C4-2B (cell line): ENCODE data around the gene TGM2.

Experiments
- H3K27ac ChIP-seq: fragments of 450-650 bp; 2 replicates; pipeline ENCODE4 v1.5.1; 2017
- CTCF ChIP-seq: fragments of 450-650 bp; conservative IDR thresholded peaks from 2 replicates; pipeline ENCODE4 v1.5.1; 2017; ENCODE audit warnings: mild to moderate bottlenecking
- ZFX ChIP-seq: fragments of 450-650 bp; IDR thresholded peaks from 2 replicates; pipeline ENCODE4 v1.6.1; 2017

TGM2 gene

DNA sequence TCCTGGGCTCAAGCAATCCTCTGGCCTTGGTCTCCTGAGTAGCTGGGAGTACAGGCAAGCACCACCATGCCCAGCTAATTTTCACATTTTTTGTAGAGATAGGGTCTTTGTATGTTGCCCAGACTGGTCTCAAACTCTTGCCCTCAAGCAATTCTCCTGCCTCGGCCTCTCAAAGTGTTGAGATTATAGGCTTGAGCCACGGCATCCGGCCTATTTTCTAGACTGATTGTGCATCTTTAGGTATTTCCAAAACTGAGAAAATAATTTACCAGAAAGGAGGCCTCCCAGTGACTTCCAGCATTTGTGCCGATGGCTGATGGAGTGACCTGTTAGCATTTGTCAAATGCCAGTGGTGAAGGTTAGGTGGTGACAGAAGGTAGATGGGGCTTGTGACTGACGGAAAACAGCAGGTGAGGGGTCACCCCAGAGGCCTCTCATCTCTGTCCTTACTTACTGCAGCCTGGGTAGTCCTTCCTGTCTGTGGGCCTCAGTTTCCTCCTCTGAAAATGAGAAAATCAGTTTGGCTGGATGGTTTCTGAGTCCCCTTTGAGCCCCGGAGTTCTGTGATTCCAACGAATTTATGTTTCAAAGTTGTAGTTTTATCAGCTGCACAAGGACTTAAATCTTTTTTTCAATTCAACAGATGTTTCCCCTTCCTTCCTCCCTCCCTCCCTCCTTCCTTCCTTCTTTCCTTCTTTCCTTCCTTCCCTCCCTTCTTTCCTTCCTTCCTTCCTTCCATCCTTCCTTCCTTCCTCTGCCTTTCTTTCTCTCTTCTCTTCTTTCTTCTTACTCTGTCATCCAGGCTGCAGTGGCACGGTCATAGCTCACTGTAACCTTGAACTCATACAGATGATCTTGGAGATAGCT, 53.5 kb downstream of the TGM2 start:
- peak overlapping the region; percentile 89 for H3K27ac ChIP-seq
- TF ChIP-seq ZFX (no peak), CTCF (no peak)

DNA sequence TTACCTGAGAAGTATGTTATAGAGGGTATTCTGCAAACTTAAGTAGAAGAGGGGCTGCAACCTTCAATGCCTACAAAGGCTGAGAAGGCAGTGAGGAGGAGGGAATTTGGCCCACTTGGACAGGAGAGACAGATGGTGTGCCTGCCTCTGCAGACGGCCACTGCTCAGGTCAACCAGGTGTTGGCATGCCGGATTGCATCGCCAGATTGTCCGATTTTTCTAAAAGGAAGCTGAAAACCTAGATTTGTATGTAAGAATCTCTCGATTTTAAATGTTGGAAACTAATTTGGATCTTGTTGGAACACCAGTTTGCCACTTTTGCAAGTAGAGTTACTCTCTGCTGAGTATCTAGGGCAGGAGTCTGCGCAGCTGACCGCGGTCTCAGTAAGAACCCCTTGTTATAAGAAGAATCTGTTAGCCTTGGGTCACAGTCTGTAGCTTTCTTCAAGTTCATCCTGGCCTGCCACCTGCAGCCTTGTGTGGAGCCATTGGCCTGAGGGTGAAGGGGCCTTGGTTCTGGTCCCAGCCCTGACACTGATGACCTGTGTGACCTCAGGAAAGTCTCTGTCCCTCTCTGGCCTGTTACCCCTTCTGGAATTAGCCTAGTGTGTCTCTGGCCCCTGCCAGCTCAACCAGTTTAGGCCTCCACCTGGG, 54.4 kb downstream of the TGM2 start:
- TF ChIP-seq ZFX = 0 out of 2 replicates have a peak, but pooled peaks have one; percentile 7
- no peak for TF ChIP-seq CTCF
- peak overlapping the region; percentile 89 for H3K27ac ChIP-seq

DNA sequence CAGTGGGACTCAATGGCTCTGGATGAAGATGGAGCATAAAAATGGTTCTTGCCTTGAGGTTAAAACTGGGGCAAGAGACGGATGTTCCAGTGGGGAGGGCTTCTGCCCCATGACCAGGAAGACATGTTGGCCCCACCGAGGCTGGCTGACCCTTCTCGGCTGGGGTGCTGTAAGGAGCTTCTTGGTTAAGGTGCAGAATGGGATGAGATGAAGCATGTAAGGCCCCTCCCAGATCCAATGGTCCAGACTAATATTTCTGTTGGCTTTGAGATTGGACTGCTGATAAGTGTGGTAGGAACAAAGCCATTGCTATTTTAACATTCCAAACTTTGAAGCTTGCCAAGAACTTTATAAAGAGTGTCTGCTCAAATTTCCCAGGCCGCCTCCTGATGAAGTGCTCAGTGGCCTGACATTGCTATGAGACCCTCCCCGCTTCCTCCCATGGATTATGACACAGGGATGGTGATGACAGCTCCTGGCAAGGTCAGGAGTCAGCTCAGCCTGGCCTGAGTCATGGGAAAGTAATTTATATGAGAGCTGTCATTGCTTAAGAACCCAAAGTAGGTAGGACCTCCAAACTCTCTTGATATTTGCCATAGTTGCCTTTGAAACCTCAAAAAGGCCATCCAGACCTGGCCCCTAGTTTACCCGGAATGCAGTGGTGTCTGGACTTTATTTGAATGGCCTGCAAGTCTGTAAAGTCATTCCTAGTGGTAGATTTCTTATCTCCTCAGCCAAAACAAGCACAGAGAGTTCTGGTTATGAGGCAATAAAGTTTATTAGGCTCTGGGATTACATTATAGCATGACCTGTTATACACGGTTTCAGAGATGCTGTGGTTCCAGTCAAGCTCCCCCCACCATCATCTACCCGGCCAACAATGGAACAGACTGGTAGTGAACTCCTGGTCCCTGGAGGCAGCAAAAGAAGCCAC, 55.2 kb downstream of the TGM2 start:
- peak overlapping the region; percentile 89 for H3K27ac ChIP-seq
- TF ChIP-seq ZFX (no peak), CTCF (no peak)

DNA sequence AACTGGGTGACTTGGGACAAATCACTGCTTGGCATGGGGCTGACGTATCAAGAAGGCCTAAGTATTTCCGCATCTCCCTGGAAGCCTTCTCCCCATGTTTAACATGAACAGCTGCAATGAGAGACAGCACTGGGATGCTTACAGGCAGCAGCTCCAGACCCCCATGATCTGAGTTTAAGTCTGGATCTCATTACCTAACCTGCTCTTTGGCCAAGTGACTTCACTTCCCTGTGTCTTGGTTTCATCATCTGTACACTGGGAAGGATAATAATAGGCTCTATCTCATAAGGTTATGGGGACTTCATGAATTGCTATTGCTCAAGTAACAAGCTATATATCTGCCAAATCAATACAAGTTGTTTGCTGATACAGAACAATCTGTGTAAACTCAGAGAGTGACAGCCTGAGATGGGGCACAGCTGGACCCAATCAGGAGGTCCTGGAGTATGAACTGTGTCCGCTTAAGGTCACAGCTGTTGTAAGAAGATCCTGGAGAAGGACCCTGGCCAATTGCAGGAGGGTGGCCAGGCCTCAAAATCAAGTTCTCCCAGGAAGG, 56.0 kb downstream of the TGM2 start:
- peak overlapping the region; percentile 89 for H3K27ac ChIP-seq
- TF ChIP-seq ZFX (0 out of 2 replicates have a peak, but pooled peaks have one; percentile 1), CTCF (no peak)

GRCh38 chr20:38108438-38108985, 56.6 kb downstream of the TGM2 start:
- H3K27ac ChIP-seq = peak overlapping the region; percentile 89
- TF ChIP-seq ZFX = 0 out of 2 replicates have a peak, but pooled peaks have one; percentile 7
- TF ChIP-seq CTCF = no peak

- peak overlapping the region; percentile 89 for H3K27ac ChIP-seq
Observed at GRCh38 chr20:38107916-38108315, 57.2 kb downstream of the TGM2 start.

- H3K27ac ChIP-seq = peak overlapping the region; percentile 89
Observed at GRCh38 chr20:38107386-38107785, 57.7 kb downstream of the TGM2 start.
